Limb (tissue), 2 donors: ENCODE results near the gene BRINP1.
"Not testable (repeated sequence)": the region's sequence is repeated elsewhere in the genome, so short reads cannot be mapped to it uniquely, and the experiment has no call there.

Experiments used
- DNase-seq, 2 donors: peaks; one replicate each; pipeline ENCODE4 v3.0.0-alpha.2; 2016; ENCODE audit errors: extremely low spot score in 2 of 2

BRINP1 gene

DNA sequence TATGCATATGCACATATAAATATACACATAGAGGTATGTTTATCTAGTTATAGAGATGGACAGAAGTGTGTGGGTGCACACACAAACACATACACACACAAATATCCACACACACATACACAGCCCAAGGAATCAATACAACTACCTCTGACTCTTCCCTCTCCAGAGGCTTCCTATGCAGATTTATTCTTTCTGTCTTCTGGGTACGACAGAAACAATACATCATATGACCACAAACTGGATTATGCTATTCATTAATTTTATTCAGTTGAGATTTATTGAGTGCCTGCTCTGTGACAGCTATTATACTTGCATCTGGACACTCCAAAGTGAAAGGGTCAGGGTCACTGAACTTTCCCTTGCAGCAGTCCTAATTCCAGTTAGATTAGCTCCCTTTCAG lies 155.8 kb downstream of the BRINP1 start:
- no peak for DNase-seq

DNA sequence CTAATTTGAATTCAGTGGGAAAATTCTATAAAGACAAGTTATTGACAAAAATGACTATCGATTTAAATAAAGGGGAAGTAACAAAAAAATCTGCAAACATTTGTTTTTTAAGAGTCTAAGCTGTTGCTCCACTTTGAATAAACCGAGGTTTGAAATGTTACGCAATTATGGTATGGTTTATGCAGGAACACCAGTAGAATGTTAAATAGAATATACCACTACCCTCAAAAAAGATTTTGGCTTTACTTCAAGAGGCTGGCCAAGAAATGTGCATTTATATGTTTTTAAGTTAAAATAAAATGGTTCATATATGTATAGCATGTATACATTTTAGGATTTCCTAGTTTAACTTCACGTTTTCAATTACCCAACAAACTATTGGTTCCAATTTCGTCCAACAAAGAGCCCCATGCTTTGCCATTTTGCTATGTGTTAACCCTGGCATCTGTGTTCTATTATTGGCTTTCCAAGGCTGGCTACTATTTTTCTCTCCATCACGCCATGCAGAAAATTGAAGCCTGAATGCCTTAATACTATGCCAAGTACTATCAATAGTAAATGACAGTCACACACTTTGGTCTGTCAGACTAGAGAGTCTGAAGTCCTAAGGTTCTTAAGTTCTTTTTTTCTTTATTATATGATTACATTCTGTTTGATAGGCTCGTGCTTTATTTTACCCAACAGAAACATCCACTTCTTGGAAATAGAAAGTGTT lies 171.2 kb downstream of the BRINP1 start:
- no peak for DNase-seq

DNA sequence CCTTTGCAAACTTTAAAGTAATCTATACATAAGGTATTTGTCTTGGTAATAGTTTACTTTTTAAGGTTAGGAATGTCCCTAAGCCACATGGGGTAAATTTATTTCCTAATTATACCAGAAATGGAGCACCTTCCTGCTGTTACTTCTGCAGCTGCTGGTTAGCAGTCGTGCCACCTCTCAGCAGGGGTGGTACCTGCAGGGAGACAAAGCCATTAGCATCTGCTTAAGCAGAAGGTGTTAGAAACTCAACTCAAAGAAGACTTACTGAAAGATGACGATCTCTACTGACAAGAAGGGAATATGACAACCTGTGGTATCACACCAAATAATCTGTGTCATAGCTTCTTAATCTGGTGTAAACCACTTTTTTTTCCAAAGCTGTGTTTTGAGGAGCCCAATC lies 173.7 kb downstream of the BRINP1 start:
- DNase-seq, result no peak

DNA sequence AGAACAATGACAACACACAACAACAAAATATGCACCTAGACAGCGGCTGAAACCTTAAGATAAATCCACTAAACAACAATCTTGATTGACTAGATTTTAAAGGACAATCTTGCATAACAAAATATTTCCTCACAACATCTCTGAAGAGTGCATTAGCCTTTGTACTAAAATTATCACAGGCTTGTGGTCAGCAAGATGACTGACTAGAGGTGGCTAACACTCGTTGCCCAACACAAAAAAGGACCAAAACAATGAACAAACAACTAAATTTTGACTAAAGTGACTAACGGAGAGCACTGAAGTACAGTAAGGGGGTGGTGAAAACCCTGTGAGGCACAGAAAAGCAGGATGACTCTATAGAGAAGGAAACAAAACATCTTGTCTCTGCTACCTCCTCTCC lies 183.9 kb downstream of the BRINP1 start:
- no peak for DNase-seq

DNA sequence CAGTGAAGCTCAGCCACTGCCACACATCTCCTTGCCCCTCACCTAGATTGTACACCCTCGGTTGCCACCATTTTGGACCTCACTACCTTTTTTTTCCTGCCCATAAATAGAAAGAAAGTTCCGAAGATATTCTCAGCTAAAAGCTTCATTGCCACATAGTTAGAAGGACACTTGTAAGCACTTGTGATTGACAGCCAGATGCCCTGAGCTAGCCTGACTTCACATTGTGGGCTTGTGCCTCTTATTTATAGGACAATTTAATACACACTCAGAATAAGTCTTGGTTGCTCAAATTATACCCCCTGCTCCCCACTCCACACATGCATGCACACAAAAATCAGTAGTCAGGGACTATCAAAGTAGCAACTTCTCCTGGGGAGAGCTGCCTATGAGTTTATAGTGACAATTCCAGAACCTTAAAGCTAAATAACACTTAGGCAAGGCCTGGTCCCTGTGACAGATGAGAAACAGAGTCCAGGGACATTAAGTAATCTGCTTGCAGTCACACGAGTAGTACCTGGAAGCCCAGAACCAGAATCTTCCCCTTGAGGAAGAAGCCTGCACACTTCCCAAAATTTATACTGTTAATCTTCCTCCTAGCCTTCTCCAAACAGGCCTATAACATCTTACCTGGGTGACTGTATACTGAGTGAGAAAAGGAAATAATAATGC lies 184.8 kb downstream of the BRINP1 start:
- no peak for DNase-seq

DNA sequence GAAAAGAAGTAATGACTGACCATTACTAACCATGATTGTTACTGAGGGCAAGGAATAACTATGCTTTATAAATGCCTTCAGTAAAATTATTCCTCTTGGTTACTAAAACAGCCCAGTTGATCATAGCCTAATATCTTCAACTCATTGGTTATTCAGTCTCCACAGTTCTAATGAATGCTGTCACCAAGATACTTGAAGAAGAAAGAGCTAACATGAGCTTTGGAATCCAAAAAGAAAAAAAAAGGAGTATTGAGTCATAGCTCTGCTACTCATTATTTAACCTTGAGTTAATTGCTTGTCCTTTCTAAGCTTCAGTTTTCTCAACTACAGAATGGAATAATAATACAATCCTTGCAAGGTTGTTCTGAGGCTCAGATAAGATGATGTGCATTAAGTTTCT lies 187.7 kb downstream of the BRINP1 start:
- DNase-seq, result no peak

DNA sequence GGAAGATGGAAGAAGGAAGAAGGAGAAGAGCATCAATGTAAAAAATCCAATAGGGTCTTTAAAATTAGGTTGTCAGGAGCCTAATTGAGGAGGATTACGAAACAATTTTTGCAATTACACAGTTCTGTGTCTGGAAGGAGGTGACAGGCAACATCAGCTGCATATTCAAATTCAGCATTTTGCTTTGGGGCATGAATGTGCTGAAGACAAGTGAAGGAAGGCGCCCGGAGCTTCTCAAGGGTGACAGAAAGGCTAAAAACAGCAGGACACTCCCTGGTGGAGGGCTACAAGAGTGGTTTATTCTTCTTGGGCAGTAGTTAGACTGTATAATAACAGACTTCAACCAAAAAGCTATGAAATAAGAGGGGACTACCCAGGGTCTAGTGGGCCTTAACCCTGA lies 188.3 kb downstream of the BRINP1 start:
- no peak for DNase-seq

DNA sequence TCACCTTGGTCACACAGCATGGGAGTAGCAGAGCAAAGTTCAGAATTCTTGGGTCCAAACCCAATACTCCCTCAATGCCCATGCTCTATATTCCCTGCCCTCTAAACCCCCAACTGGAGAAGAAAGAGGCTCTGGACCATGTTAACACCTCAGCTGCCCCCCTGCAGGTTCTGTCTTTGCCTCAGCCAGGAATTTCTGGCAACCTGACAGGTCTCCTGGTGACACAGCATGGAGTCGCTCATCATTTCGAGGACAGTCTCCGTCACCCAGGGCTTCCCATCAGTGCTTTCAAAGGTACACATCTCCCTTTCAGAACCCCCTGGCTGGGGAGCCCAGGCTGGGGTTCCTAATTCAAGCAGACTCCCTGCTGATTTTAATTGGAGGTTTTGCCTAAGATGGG lies 189.5 kb downstream of the BRINP1 start:
- DNase-seq, result no peak

DNA sequence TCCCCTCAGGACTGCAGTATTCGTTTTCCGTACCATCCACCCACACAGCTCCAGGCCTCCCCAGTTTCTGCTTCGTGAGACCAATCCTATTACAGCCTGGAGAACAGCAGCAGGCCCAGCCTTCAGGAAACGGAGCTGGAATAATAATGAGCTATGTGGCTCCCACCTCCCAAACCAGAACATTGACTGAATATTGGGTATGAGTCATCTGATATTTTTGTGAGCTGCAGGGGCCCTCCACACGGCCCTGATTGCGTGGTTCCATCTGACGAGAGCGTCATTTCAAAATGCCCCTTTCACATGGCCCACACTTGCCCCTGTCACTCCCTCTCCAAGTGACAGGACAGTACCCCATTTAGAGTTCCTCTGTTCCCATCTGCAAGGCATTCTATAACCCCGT lies 192.0 kb downstream of the BRINP1 start:
- DNase-seq, result no peak

DNA sequence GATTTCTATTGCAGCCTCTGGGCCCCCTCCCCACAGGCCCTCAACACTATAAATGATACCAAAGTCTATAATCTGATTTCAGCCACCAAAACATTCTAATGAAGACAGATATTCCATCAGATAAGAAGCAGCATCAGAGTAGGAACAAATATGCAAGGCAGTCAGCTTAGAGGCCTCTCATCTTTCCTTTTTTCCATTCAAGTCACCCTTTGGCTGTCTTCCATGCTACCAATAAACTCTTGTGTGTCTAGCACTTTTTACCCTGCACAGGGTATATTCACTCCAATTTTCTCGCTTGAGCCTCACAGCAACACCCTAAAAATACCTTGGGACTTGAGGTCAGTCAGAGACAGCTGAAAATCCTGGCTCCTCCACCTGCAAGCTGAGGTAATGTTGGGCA lies 193.7 kb downstream of the BRINP1 start:
- DNase-seq, result no peak

DNA sequence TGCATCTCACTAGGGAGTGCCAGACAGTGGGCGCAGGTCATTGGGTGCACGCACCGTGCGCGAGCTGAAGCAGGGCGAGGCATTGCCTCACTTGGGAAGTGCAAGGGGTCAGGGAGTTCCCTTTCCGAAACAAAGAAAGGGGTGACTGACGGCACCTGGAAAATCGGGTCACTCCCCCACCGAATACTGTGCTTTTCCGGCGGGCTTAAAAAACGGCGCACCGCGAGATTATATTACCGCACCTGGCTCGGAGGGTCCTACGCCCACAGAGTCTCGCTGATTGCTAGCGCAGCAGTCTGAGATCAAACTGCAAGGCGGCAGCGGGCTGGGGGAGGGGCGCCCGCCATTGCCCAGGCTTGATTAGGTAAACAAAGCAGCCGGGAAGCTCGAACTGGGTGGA lies 200.0 kb downstream of the BRINP1 start:
- not testable (repeated sequence) for DNase-seq

DNA sequence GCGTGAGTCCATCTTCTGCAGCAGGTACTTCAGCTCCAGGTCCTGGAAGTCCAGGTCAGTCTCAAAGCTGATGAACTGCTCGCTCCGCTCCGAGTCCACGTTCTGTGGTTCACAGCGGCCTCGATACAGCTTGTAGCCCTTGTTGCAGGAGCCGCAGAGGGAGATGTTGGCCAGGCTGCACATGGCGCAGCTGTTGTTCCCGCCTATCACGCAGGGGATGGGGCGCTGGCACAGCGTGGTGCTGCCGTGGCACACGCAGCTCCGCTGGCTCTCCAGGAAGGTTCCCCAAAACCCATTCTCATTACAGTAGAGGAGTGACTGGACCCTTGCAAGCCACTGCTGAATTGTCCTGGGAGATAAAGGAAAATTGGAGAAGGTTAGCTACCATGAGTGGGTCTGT lies 201.4 kb downstream of the BRINP1 start:
- DNase-seq, result no peak

DNA sequence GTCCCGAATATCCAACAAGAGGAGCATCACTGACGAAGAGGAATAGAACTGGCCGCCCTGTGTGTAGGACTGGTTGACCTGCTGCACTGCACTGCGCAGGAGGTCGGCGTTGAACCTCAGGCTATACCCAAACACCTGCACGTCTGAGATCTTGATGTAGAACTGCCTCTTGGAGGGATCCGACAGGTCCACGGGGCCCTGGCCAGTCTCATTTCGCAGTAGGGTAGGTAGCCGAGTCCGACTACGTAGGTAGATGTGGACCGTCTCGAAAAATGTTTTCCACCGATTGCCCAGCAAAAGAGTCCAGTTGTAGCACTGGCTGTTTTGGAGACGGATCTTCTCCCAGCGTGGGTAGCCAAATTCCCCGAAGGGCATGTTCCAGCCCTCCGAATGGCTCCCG lies 202.0 kb downstream of the BRINP1 start:
- DNase-seq, result no peak

DNA sequence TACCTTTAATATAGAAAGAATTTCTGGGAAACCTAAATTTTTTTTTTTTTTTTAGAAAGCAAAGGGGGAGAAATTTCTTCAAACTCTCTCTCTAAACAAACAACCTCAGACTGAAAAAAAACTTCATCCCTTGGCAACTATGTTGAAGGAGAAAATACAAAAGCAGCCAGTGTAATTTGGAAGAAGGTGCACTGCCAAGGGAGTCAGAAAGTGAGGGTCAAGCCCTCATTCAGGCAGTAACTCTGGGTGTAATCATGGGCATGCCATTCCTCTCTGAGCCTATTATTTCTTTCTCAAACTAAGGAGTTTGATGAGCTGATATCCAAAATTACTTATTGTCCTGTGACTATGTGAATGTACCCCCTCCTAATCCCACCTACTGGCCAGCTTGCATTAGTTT lies 203.1 kb downstream of the BRINP1 start:
- no peak for DNase-seq

DNA sequence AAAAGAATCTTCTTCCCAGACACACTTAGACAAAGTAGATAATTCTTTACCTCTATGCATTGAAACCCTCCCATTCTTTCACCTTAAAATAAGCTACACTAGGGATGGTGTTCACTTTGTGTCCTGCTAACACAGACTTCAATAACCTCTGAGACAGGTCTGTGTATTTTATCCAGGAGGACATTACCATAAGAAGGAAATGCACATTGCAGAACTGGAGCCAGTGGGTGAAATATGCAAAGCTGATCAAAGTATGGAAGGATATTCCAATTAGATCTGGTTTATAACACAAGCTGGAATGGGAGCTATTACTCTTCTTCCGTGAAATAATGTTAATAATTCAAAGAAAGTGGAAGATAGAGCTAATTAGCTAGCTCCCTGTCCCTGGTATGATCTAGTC lies 204.1 kb downstream of the BRINP1 start:
- no peak for DNase-seq

DNA sequence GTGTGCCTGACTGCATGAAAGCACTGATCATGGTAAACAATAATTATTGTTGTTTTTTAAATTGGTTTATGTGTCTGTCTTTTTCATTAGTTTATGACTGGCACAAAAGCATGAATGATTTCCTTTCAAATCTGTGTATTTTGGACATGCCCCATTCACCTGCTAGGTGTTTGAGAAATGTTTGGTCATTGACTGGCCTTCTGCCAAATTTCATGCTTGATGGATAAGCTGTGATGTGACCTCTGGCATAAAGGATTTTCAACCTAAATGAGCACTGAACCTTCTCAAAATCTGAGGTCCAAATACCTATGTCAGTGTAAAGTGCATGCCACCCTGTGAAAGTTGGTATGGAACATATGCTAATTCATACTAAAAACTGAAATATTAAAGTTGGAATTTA lies 204.5 kb downstream of the BRINP1 start:
- DNase-seq, result no peak

DNA sequence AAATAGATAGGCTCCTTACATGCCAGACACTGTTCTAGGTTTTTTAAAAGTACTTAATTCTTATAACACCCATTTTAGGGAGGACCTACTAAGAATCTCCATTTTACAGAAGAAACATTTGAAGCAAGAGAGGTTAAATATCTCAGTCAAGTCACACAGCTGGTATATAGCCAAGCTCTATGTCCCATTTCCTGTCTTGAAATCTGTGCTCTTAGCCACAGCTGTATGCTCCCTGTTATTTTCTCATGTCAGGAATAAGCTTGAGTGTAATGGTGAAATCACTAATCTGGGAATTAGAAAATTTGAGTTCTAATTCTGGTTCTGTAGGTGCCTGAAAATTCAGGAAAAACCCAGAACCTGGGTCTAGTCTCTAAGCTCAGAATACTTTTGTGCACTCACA lies 208.7 kb downstream of the BRINP1 start:
- no peak for DNase-seq

DNA sequence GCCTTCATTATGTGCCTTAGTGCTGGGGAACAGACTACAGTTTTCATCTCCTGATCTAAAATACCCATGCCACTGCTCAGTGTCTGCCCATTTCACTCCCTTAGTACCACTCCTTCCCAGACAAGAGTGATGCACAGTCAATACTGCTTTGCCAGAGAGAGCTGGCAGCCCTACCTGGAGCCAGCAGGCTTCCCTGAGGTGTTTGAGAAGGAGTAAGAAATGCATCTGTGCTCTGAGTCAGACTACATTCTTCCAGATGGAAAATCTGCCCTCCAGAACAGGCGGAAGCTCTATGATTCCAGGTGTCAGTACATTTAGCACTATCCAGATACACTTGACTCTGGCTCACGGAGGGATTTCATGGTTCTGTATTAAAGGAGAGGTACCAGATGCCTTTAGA lies 209.8 kb downstream of the BRINP1 start:
- no peak for DNase-seq

DNA sequence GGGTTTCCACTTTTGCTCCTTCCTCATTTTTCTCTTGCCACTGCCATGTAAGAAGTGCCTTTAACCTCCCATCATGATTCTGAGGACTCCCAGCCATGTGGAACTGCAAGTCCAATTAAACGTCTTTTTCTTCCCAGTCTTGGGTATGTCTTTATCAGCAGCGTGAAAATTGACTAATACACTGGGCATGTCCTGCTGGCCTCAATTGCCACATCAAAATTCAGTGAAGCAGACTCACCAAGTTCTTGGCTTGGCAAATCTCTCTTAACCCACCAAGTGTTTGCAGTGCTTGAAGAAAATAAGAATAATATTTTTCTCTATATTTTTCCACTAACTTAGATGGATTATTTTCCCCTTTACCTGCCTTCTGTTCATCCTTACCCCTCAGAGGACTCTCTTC lies 212.0 kb downstream of the BRINP1 start:
- no peak for DNase-seq

DNA sequence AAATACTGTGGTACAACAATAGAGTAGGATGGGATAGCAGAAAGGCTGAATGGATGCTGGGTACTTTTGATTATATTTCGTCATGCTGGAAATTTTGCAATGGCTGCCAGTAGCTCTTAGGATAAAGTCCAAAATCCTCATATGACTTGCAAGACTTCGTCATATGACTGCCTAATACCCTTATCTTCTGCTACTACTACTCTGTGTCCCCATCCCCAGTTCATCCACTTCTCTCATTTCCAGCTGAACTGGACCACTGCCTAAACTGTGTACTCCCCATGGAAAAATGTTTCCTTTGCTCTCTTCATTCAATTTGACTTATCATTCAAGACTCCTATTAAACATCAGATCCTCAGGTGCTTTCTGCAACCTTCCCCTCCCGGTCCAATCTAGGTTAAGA lies 212.9 kb downstream of the BRINP1 start:
- DNase-seq, result no peak

DNA sequence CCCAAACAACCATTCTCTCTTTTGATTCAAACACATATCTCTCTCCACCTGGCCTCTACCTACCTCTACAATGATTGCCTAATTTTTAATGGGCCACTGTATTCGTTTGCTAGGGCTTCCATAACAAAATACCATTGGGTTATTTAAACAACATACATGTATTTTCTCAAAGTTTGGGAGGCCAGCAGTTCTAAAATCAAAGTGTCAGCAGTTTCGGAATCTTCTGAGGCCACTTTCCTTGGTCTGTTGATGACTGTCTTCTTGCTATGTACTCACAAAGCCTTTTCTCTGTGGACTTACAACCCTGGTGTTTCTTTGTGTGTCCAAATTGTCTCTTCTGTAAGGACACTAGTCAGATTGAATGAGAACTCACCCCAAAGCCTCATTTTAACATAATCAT lies 214.7 kb downstream of the BRINP1 start:
- no peak for DNase-seq

DNA sequence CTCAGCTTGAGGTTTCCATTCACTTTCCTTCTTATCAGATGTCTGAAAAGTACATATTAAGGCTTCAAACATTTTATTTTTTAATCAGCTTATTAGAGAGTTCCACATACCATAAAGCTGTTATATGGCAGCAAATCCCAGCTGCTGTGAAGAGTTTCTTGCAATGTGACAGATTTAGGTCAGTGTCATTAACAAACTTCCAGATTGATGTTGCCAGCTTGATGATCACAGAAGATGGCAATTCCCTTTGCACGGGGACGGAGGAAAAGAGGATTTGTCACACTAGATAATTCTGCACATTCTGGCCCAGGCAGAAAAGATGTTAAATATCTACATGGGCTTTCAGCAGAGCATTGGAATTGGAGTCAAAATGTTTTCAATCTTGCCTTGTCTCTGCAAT lies 215.8 kb downstream of the BRINP1 start:
- DNase-seq, result no peak

DNA sequence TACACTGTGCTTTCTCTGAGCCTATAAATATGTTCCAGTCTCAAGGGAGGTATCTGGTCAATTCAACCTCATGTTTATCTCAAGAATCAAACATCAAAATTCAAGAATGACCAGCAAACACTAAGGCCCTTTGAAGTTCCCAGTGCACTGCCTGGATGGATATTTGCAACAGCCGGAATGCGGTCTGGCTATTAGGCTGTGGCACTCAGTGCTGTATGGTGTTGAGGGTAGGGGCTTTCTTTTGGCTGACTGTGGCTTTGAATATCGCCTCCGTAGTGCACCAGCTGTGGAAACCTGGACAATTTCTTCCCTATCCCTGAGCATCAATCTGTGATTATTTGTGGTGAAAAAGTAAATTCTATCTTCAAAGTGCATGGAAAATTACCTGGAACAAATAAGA lies 220.4 kb downstream of the BRINP1 start:
- DNase-seq, result no peak

DNA sequence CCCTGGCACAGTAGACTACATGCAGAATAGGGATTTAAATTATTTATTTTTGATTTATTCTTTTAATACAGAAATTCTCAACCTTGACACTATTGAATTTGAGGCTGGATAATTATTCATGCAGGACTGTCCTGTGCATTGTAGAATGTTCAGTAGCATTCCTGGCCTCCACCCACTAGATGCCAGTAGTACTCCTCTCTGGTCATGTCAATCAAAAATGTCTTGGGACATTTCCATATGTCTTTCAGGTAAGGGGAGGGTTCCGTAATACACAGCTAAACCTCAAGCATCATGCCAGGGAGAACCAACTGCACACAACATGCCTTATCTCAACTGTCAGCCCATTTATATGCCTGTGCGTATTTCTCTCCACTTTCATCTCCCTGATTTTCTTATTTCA lies 231.8 kb downstream of the BRINP1 start:
- no peak for DNase-seq
